HG03521 (cell line): ENCODE measurements around the gene RPS6KA5.
A peak's percentile ranks its signal among the peaks of the same experiment; 100 is the strongest.
"Not testable (repeated sequence)": the region's sequence is repeated elsewhere in the genome, so short reads cannot be mapped to it uniquely, and the experiment has no call there.

ENCODE experiments used
- ATAC-seq: cut with Tn5 transposase; IDR thresholded peaks from one replicate; pipeline ENCODE4 v1.9.1; 2021; ENCODE audit warnings: mild to moderate bottlenecking, moderate library complexity; ENCODE audit not compliant: unreplicated experiment

Gene RPS6KA5

GRCh38 chr14:90942511-90942910 is 117.9 kb downstream of the RPS6KA5 start:
- ATAC-seq: no peak

GRCh38 chr14:90941706-90942105 is 118.7 kb downstream of the RPS6KA5 start:
- ATAC-seq: no peak

DNA sequence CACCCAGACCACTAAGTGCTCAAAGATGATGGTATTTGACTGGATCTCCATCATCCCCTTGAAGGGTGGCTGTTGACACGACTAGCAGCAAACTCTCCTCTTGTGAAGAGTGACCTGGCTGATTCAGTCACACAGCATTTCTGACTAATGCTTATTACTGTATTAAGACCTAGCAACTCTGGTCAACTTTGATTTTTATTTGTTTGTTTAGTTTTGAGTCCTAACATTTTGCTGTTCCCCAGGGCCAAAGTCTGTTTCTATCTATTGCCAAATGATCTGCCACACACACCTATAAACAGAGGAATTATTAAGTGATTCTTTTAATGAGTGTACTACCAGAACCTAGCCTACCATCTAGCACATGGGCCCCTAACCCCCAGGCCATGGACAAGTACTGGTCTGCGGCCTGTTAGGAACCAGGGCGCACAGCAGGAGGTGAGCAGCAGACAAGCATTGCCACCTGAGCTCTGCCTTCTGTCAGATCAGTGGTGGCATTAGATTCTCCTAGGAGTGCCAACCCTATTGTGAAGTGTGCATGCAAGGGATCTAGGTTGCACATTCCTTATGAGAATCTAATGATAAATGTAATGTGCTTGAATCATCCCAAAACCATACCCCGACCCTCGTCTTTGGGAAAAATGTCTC is 120.0 kb downstream of the RPS6KA5 start:
- no peak for ATAC-seq

DNA sequence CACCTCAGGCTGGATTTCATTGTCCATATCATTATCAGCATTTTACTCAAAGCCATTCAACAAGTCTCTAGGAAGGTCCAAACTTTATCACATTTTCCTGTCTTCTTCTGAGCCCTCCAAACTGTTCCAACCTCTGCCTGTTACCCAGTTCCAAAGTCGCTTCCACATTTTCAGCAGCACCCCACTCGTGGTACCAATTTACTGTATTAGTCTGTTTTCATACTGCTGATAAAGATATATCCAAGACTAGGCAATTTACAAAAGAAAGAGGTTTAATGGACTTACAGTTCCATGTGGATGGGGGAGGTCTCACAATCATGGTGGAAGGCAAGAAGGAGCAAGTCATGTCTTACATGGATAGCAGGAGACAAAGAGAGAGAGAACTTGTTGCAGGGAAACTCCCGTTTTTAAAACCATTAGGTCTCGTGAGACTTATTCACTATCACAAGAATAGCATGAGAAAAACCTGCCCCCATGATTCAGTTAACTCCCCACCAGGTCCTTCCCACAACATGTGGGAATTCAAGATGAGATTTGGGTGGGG is 121.1 kb downstream of the RPS6KA5 start:
- not testable (repeated sequence) for ATAC-seq

DNA sequence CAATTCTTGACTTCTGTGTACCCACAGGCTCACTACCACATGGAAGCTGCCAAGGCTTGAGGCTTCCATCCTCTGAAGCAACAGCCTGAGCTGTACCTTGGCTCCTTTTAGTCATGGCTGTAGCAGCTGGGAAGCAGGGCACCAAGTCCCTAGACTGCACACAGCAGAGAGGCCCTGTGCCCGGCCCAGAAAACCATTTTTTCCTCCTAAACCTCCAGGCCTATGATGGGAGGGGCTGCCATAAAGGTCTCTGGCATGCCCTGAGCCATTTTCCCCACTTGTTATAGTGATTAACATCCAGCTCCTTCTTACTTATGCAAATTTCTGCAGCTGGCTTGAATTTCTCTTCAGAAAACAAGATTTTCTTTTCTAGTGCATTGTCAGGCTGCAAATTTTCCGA is 121.8 kb downstream of the RPS6KA5 start:
- ATAC-seq: no peak

- ATAC-seq: no peak
Measured at GRCh38 chr14:90936757-90937440, 123.5 kb downstream of the RPS6KA5 start.

GRCh38 chr14:90924621-90925340 is 135.7 kb downstream of the RPS6KA5 start:
- ATAC-seq: no peak

GRCh38 chr14:90922141-90922540 is 138.3 kb downstream of the RPS6KA5 start:
- ATAC-seq: no peak

DNA sequence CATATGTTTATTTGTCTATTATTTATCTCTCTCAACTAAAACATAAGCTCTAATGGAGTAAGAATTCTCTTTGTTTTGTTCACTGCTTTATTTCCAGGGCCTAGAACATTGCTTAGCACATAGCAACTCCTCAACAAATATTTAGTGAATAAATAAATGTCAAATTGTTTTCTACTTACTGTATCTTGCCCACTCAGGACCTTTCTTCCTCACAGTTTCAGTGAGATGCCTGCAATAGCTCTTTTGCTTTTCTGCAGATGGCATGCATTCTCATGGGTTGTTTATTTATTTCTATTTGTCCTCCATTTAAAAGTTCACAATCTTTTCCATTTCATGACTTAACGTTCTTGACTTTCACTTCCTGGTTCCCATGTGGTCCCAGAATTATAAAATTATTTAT is 149.3 kb downstream of the RPS6KA5 start:
- ATAC-seq: no peak

GRCh38 chr14:90907178-90907577 is 153.3 kb downstream of the RPS6KA5 start:
- ATAC-seq: no peak

DNA sequence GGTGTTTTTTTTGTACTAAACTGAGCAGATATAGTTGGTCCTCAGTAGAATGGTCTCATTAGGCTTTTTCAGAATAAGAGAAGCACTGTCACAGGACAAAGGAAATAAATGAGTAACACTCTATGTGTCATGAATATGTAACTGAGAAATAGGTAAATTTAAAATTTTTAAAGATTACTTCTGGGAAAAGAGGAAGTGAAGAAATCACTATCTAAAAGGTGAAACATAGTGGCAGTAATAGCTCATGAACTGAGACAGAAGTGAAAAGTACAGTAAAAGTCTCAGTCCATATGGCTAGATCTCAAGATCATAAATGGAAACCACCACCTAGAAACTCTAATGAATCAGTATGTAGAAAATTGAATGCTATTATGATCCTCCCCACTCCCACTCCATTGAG is 154.9 kb downstream of the RPS6KA5 start:
- ATAC-seq: peak; percentile 72

DNA sequence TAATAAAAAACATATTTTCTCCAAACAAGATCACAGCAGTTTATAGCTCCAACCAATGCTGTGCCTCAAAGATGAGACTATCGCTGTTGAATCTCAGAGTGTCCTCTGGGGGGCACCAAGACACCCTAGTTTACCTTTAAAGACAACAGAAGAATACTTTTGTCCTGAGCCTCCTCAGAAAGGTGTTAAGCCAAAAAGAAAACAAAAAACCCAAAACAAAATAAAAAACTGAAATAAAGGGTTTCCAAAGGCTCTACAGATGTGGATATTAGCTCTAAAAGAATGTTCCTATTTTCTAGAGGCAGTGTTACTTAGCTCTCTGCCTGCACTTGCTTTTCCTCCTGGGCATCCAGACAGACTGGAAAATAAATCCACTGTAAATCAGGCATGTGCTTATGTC is 157.3 kb downstream of the RPS6KA5 start:
- no peak for ATAC-seq

- no peak for ATAC-seq
Measured at GRCh38 chr14:90900476-90901083, 159.9 kb downstream of the RPS6KA5 start.

- ATAC-seq: no peak
Measured at GRCh38 chr14:90897022-90897421, 163.4 kb downstream of the RPS6KA5 start.

DNA sequence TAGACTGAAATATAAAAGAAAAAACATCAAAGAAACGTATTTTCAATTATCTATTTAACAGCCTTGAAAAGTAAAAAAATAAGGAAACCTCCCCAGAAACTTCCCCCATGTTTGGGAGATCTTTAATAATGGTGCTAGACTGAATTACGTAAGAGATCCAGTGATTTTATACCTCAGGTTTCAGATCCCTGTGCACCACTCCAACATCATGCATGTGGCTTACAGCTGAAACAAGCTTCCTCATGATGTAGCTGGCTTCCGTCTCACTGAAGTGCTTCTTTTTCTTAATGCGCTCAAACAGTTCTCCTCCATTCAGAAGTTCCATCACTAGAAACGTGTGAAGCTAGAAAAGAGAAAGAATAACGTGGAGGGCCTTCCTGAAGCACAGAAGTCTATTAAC is 166.2 kb downstream of the RPS6KA5 start:
- ATAC-seq: no peak

GRCh38 chr14:90893510-90893909 is 166.9 kb downstream of the RPS6KA5 start:
- no peak for ATAC-seq

DNA sequence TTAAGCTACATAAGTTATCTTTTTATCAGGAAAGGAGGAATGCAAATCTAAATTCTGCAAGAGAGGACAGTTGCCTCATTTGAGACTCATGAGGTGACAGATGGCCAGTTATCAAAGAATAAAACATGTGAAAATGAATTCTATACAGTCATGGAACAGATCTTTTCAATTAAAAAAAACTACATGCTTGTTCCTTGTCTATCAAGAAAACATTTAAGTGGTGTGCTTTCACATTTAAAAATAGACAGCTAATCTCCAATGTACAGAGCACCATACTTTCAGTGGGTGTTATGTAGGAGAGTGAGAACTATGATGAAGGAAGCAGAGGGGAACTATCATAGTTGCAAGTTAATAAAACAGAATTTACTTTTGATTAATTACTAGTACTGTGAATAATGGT is 167.5 kb downstream of the RPS6KA5 start:
- no peak for ATAC-seq

- ATAC-seq: no peak
Measured at GRCh38 chr14:90891326-90891725, 169.1 kb downstream of the RPS6KA5 start.

DNA sequence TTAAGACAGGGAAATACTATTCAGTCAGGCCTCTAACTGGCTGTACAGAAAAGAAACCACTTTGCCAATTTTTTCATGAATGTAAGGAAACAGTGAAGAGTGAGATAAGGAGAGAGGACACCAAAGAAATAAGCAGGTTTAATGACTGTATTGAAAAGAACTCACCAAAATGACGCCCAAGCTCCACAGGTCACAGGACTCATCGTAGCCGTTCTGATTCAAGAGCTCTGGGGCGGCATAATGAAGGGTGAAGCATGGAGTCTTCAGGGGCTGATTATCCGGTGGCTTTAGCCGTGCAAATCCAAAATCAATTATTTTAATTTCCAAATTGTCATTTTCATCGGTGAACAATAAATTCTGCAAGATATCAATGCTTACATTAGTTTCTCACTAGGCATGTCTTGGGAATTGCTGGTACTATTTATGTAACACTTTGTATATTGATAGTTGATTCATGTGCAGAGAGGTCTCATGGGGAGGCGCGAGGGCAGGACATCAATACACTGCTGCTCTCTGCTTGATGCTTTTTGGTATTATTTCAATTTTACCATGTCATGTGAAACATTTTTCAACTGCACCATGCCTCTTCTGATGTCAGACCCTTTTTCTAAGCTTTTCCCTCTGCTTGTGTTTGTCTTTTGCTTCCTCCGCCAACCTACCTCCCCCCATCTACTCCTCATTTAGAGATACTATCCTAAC is 170.0 kb downstream of the RPS6KA5 start:
- ATAC-seq: no peak

DNA sequence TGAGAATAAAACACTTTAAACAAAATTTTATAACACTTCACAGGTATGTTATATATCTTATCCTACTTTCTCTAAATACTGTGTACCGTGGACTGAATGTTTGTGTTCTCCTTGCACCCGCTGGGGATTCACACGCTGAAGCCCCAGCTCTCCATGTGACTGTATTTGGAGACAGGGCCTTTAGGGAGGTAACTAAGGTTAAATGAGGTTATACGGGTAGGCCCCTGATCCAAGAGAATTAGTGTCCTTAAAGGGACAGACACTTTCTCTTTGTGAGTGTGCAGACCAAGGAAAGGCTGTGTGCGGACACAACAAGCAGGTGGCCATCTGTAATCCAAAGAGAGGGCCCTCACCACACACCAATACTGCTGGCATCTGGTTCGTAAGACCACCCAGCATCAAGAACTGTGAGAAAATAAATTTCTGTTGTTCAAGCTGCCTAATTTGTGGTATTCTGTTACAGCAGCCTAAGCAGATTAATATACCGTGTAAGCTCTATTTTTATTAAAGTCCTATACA is 174.1 kb downstream of the RPS6KA5 start:
- no peak for ATAC-seq

DNA sequence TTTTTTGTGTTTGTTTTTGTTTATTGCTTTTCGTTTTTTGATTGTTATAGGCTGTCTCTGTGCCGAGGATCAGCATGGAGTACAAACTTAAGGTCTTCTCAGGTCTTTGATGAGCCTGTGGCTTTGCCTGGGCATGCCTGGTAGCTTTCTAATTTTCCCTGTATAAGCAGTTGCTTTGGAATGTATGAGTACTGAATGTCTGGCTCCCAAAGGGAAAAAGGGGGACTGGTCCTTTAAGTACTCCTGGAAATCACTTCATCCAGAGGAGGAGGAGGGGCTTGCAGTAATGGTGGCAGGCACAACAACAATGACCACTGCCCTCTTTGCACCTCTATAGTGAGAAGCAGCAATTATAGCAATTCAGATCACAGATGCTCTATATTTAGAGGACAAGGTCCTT is 176.7 kb downstream of the RPS6KA5 start:
- no peak for ATAC-seq
